GM21529 (cell line): ENCODE data around the gene TNS2.
"Not testable (repeated sequence)": the region's sequence is repeated elsewhere in the genome, so short reads cannot be mapped to it uniquely, and the experiment has no call there.

ENCODE experiments used
- ATAC-seq: cut with Tn5 transposase; IDR thresholded peaks from one replicate; pipeline ENCODE4 v1.9.1; 2021; ENCODE audit not compliant: unreplicated experiment

TNS2 gene

DNA sequence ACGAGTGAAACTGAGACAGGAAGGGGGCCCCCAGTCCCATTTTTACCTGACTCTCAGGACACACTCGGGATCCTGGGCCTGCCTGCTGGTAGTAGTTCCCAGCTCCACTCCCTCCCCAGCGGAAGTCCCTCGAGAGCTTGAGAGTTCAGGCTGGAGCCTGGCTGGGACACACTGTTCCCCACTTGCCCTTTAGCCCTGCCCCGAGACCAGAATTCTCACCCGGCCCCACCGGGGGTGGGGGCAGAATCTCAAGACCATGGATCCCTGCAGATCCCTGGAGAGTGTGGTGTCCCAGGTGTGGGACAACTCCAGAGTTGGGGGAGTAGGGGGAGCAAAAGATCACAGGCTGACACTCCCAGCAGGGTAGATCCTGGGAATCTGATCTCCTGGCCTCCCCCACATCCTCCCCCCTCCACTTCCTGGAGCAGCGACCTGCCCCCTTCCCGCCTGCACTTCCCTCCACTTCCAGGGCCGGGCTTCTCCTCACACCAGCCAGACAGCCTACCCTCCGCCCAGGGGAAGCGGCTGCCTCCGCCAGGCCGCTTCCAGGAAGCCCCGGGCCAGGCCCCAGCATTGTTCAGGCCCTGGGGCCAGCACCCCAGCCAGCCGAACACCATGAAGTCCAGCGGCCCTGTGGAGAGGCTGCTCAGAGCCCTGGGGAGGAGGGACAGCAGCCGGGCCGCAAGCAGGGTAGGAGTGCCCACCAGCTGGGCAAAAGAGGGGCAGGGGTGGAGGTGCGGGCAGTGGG is at the start of gene TNS2:
TNS2 (plus strand) TSS at position 495 of the 748 bp plus-strand sequence; CDS start at position 616, 121 bp downstream.
- ATAC-seq = no peak

GRCh38 chr12:53004178-53004577 is 45.7 kb upstream of the TNS2 start:
- ATAC-seq = no peak

DNA sequence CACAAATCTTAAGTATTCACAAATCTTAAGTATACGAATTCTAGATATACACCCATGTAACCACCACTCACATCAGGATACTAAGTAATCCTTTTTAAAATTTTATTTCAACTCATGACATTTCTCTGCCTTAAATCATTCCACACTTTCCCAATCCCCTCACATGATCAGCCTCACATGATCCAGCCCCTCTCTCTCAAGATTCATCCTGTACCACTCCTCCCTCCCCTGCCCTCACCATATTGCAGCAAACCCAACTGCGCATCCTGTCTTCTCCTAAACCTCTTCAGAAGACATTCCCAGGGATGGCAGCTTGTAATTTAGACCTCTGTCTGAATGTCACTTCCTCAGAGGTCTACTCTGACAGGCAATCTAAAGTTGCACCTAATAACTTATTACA is 45.3 kb upstream of the TNS2 start:
- ATAC-seq = no peak

DNA sequence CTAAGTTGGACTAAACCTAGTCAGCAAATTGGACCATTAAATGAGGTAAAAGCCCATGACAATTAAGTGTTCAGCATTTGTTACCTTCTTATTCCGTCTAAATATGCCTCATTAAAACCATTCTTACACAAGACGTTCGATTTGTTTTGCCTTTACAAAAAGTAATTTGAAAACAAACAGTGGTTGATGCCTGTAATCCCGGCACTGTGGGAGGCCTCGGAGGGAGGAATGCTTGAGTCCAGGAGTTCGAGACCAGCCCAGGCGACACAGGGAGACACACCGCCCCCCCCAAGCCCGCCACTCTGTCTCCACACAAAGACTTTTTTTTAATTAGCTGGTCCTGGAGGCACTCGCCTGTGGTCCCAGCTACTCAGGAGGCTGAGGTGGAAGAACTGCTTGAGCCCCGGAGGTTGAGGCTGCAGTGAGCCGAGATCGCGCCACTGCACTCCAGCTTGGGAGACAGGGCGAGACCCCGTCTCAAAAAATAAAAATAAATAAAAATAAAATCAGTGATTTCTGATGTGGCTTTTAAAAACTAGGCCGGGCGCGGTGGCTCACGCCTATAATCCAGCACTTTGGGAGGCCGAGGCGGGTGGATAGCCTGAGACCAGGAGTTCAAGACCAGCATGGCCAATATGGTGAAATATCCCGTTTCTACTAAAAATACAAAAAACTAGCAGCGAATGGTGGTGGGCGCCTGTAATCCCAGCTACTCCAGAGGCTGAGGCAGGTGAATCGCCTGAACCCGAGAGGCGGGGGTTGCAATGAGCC is 44.5 kb upstream of the TNS2 start:
- no peak for ATAC-seq

DNA sequence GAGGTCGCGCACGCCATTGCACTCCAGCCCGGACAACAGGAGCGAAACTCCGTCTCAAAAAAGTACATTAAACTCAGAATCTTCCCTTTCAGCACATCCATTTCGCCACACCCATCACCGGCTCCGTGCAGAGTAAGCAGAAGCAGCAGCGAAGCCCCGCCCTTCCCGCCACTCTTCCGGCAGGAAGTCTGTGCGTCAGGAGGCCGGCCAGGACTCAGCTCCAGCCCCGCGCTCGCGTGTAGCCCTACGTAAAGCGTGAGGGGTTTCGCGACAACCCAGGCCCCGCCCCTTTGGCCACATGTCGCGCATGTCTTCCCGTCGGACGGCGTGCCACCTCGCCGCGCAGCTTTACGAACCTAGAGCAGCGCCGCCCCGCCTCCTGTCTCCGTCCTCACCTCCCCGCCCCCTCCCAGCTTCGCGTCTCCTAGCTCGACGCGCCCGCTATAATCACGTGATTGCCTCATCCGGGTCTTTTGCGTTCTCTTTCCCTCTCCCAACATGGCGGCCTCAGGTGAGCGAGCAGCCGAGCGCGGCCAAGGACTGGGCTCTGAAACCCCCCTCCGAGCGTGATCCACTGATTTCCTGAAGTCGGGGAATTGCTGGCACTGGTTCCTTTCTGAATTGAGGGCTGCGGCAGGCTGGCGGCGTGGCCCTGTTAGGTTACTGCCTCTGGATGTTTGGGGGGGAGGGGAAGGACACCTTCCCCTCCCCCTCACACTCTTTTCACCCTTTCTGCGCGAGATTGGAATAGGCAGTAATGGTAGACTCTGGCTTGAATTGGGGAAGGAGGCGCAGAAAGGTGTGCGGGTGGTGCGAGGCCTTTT is 43.7 kb upstream of the TNS2 start, which contains the start of gene EIF4B:
EIF4B (plus strand) TSS at position 471 of the 824 bp plus-strand sequence; CDS start at position 499, 28 bp downstream.
- peak; percentile 90 for ATAC-seq

- peak; percentile 25 for ATAC-seq
Observed at GRCh38 chr12:53006810-53007309, 43.0 kb upstream of the TNS2 start.

- ATAC-seq = no peak
Observed at GRCh38 chr12:53007343-53007742, 42.5 kb upstream of the TNS2 start.

DNA sequence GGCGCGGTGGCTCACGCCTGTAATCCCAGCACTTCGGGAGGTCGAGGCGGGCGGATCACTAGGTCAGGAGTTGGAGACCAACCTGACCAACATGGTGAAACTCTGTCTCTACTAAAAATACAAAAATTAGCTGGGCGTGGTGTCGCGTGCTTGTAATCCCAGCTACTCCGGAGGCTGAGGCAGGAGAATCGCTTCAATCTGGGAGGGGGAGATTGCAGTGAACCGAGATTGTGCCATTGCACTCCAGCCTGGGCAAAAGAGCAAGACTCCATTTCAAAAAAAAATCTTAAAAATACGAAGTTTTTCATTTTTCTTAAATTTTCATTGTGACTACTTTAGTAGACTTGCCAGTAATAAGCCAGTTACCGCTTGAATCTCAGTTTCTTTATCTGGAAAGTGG is 41.1 kb upstream of the TNS2 start:
- not testable (repeated sequence) for ATAC-seq

DNA sequence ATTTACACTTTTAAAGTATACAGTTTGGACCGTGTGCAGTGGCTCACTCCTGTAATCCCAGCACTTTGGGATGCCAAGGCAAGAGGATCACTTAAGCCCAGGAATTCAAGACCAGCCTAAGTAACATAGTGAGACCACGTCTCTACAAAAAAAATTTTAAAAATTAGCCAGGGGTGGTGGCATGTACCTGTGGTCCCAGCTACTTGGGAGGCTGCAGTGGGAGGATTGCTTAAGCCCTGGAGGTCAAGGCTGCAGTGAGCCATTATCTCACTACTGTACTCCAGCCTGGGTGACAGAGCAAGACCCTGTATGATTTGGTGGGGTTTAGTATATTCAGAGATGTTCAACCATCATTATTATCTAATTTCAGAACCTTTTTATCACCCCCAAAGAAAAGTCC is 38.9 kb upstream of the TNS2 start:
- ATAC-seq = no peak

DNA sequence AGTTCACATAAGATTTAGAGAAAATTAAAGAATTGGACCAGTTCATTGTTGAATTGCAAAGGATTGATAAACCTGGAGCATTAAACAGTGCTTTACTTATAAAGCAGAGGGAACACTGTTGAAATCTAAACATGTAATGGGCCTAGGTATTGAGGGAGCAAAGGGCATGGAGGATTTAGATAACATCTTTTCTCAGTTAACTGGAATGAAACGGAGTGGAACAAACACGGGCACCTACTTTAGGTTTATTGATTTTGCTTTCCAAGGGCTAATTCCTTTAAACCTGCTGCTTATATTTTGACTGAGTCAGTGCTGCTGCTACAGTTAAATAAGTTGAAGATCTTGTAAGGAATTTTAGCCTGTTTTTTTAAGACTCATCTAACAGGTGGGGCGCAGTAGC is 38.0 kb upstream of the TNS2 start:
- ATAC-seq = no peak

GRCh38 chr12:53012928-53013327 is 36.9 kb upstream of the TNS2 start:
- ATAC-seq = no peak

DNA sequence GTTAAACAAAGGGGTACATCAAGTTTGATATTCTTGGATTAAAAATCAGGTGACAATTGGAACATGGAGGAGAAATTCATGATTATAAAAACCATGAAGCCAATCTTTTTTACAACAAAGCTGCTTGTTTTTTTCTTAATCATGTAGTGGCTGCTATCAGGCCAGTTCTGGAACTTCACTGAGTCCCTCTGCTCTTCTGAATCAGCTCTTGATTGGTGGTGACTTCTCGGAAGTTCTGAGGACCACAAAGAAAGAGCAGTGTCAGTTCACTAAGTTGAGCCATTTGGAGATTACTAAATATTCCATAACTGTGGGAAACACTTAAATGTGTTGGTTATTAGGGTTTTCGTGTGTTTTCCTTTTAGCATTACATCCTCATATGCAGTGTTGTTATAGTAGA is 35.2 kb upstream of the TNS2 start:
- no peak for ATAC-seq

DNA sequence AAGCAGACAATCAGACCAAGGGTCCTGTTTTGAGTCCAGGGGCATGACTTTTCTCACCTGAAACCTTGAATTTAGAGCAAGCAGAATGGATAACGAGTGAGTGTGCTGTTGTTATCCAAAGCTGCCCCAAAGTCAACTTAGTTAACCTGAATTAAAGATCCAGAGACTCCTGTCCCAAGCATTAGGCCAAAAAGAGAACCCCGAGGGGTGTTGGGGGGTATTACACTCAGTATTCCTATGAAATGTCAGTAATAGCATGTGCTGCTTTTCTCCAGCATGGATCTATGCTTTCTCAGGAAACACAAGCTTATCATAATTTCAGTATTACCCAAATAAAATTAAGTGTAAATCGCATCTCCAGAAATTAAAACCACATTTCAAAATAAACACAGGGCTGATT is 24.6 kb upstream of the TNS2 start:
- no peak for ATAC-seq

- not testable (repeated sequence) for ATAC-seq
Observed at GRCh38 chr12:53027014-53027413, 22.9 kb upstream of the TNS2 start.

GRCh38 chr12:53031616-53032015 is 18.2 kb upstream of the TNS2 start:
- ATAC-seq = no peak

DNA sequence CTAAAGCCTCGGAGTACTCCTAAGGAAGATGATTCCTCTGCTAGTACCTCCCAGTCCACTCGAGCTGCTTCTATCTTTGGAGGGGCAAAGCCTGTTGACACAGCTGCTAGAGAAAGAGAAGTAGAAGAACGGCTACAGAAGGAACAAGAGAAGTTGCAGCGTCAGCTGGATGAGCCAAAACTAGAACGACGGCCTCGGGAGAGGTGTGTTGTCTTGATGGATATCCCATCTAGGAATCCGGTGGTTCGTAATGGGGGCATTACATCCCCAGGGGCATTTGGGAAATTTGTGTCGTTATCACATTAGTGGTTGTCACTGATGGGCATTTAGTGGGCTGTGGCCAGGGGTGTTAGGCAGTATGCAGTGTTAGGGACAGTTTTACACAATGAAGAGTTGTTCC is 16.0 kb upstream of the TNS2 start:
- not testable (repeated sequence) for ATAC-seq

- ATAC-seq = no peak
Observed at GRCh38 chr12:53034459-53034858, 15.4 kb upstream of the TNS2 start.

- no peak for ATAC-seq
Observed at GRCh38 chr12:53036802-53037201, 13.1 kb upstream of the TNS2 start.

GRCh38 chr12:53039851-53040250 is 10.0 kb upstream of the TNS2 start:
- ATAC-seq = no peak

DNA sequence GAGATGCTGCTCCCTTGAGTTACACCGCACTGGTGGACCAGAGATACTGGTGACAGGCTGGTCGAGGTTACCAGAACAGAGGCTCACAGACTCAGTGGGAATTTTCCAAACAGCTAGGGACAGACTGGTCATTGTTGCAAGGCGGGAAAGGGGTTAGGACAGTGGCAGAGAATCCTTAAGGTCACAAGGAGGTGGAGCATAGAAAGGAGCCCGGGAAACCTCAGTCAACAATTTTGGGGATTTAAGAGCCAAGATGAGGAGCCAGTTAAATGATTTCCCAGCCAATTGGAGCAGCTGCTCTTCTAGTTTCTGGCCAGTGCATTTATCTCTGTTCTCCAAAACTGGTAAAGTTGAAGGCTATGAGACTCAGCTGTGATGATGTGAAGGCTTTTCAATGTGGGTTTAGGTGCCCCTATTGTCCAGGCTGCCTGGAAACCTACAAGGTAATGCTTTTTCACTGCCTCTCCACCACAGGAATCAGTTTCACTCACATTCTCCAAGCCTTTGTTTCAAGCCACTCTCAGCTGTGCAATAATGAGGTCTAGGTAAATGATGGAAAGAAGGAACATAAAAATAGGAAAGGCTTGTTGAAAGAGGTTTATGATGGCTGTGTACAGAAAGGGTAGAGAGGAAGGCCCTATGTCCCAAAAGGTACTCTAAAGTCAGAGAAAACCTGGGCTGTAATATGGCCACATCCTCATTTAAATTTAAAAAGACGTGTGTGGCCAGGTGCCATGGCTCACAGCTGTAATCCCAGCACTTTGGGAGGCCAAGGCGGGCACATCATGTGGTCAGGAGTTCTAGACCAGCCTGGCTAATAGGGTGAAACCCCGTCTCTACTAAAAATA is 7.0 kb upstream of the TNS2 start:
- no peak for ATAC-seq
